WTC11 (cell line): Measurements from ENCODE around the gene TCOF1. TPM values are rescaled to one million over a fixed set of nuclear protein-coding genes. Genes with fewer than 3 reads are reported as not detected.

Experiments used
- ATAC-seq: fragments of 200-7000 bp; cut with Tn5 transposase; 2 replicates; pipeline ENCODE4 v1.10.0; 2021; ENCODE audit warnings: mild to moderate bottlenecking, moderate library complexity
- CTCF ChIA-PET: fragments of 300-600 bp; sonication (Branson Sonifier 250); formaldehyde crosslinking; loops from one replicate; lab custom pipeline; 2021; ENCODE audit warnings: antibody characterized with exemption; lab: Charles Lee
- POLR2A ChIA-PET: fragments of 350-600 bp; sonication (Branson Sonifier 250); formaldehyde crosslinking; loops from one replicate; lab custom pipeline; 2021; ENCODE audit warnings: antibody characterized with exemption; lab: Charles Lee
- DNase-seq: peaks from one replicate; pipeline ENCODE4 v3.0.0; 2021; ENCODE audit warnings: low spot score
- H3K27ac Mint-ChIP-seq: 2 replicates; pipeline ENCODE4 v1.8.0; 2021; ENCODE audit warnings: mixed read lengths
- H3K27me3 Mint-ChIP-seq: 2 replicates; pipeline ENCODE4 v1.8.0; 2021; ENCODE audit warnings: low read depth, mild to moderate bottlenecking, moderate library complexity, mixed read lengths
- H3K36me3 Mint-ChIP-seq: 2 replicates; pipeline ENCODE4 v1.8.0; 2021; ENCODE audit warnings: mixed read lengths
- H3K4me1 Mint-ChIP-seq: 2 replicates; pipeline ENCODE4 v1.8.0; 2022; ENCODE audit warnings: mixed read lengths
- H3K4me3 Mint-ChIP-seq: 2 replicates; pipeline ENCODE4 v1.8.0; 2021; ENCODE audit warnings: mild to moderate bottlenecking, moderate library complexity, mixed read lengths
- H3K9me3 Mint-ChIP-seq: 2 replicates; pipeline ENCODE4 v1.8.0; 2021; ENCODE audit warnings: mixed read lengths
- ATF1 ChIP-seq: sonication (generic); formaldehyde crosslinking; IDR thresholded peaks from 2 replicates; pipeline ENCODE4 v1.8.1; 2023; ENCODE audit warnings: mild to moderate bottlenecking, moderate library complexity, missing genetic modification reagents
- ATF2 ChIP-seq: sonication (generic); formaldehyde crosslinking; IDR thresholded peaks from 2 replicates; pipeline ENCODE4 v1.8.1; 2022; ENCODE audit warnings: low read depth, missing genetic modification reagents, borderline replicate concordance
- ESRRA ChIP-seq: sonication (generic); formaldehyde crosslinking; IDR thresholded peaks from 2 replicates; pipeline ENCODE4 v1.8.1; 2022; ENCODE audit warnings: mild to moderate bottlenecking, missing genetic modification reagents, borderline replicate concordance
- FOXJ3 ChIP-seq: sonication (generic); formaldehyde crosslinking; IDR thresholded peaks from 2 replicates; pipeline ENCODE4 v1.9.0; 2021; ENCODE audit warnings: missing genetic modification reagents, mild to moderate bottlenecking, borderline replicate concordance
- FOXP1 ChIP-seq: sonication (generic); formaldehyde crosslinking; IDR thresholded peaks from 2 replicates; pipeline ENCODE4 v1.8.0; 2022; ENCODE audit warnings: missing genetic modification reagents, mild to moderate bottlenecking, moderate library complexity, borderline replicate concordance
- JAZF1 ChIP-seq: fragments of 250-450 bp; sonication (Bioruptor Pico); IDR thresholded peaks from 2 replicates; pipeline ENCODE4 v1.9.0; 2021; ENCODE audit warnings: moderate library complexity, mild to moderate bottlenecking, inconsistent platforms
- MLX ChIP-seq: sonication (generic); formaldehyde crosslinking; IDR thresholded peaks from 2 replicates; pipeline ENCODE4 v1.8.1; 2023; ENCODE audit warnings: mild to moderate bottlenecking, missing genetic modification reagents, moderate library complexity
- MXD4 ChIP-seq: fragments of 250-450 bp; sonication (Bioruptor Pico); IDR thresholded peaks from 2 replicates; pipeline ENCODE4 v1.8.0; 2021; ENCODE audit warnings: mild to moderate bottlenecking, moderate library complexity, borderline replicate concordance
- NFE2L1 ChIP-seq: sonication (generic); formaldehyde crosslinking; IDR thresholded peaks from 2 replicates; pipeline ENCODE4 v1.8.1; 2023; ENCODE audit warnings: missing genetic modification reagents
- SP1 ChIP-seq: sonication (generic); formaldehyde crosslinking; conservative IDR thresholded peaks from 2 replicates; pipeline ENCODE4 v1.8.1; 2022; ENCODE audit warnings: missing genetic modification reagents
- TCF7 ChIP-seq: sonication (generic); formaldehyde crosslinking; IDR thresholded peaks from 2 replicates; pipeline ENCODE4 v1.8.0; 2022; ENCODE audit warnings: mild to moderate bottlenecking, low read depth, missing genetic modification reagents, moderate library complexity
- ZBTB21 ChIP-seq: sonication (generic); formaldehyde crosslinking; IDR thresholded peaks from 2 replicates; pipeline ENCODE4 v1.8.1; 2023; ENCODE audit warnings: mild to moderate bottlenecking, missing genetic modification reagents, borderline replicate concordance
- ZNF138 ChIP-seq: sonication (generic); formaldehyde crosslinking; conservative IDR thresholded peaks from 2 replicates; pipeline ENCODE4 v1.8.1; 2022; ENCODE audit warnings: mild to moderate bottlenecking, moderate library complexity, missing genetic modification reagents
- ZNF263 ChIP-seq: sonication (generic); formaldehyde crosslinking; IDR thresholded peaks from 2 replicates; pipeline ENCODE4 v1.8.1; 2022; ENCODE audit warnings: low read depth, mild to moderate bottlenecking, moderate library complexity, missing genetic modification reagents
- ZNF416 ChIP-seq: fragments of 250-450 bp; sonication (Bioruptor Pico); IDR thresholded peaks from 2 replicates; pipeline ENCODE4 v1.9.0; 2021; ENCODE audit warnings: mild to moderate bottlenecking, inconsistent platforms
- ZNF423 ChIP-seq: fragments of 250-450 bp; sonication (Bioruptor Pico); IDR thresholded peaks from 2 replicates; pipeline ENCODE4 v2.1.2; 2022; ENCODE audit warnings: mild to moderate bottlenecking, moderate library complexity
- ZNF671 ChIP-seq: fragments of 250-450 bp; sonication (Bioruptor Pico); IDR thresholded peaks from 2 replicates; pipeline ENCODE4 v1.8.0; 2021; ENCODE audit warnings: mild to moderate bottlenecking
- ZSCAN18 ChIP-seq: fragments of 250-450 bp; sonication (Bioruptor Pico); IDR thresholded peaks from 2 replicates; pipeline ENCODE4 v2.1.2; 2022; ENCODE audit warnings: mild to moderate bottlenecking, moderate library complexity
- total RNA-seq: library from RNA; stranded (reverse); gene quantifications from 3 replicates; pipeline ENCODE4 v1.2.3, GENCODE V29; 2021

TCOF1 gene
- total RNA-seq, 1 experiment from 2014 or later, result 174 TPM

- 0 out of 2 replicates have a peak, but pooled peaks cover 6% of the 10 kb centered on the region for H3K4me1 Mint-ChIP-seq
- DNase-seq (no peak), ATAC-seq (no peak)
- no peaks in the 10 kb centered on the region for H3K36me3 Mint-ChIP-seq
- 0 out of 2 replicates have a peak, but pooled peaks cover 2% of the 10 kb centered on the region for H3K9me3 Mint-ChIP-seq
- H3K4me3 Mint-ChIP-seq, result no peak overlapping the region
- POLR2A ChIA-PET, result no interaction called here
- no peak overlapping the region for H3K27ac Mint-ChIP-seq
- CTCF ChIA-PET, result no interaction called here
- no peaks in the 10 kb centered on the region for H3K27me3 Mint-ChIP-seq
- no peak for TF ChIP-seq ZNF671 (CRISPR knock-in tag)
- TF ChIP-seq MXD4 (CRISPR knock-in tag), result no peak
- TF ChIP-seq FOXJ3 (CRISPR knock-in tag), result no peak
- TF ChIP-seq ZNF423, result no peak
- TF ChIP-seq FOXP1, result no peak
- TF ChIP-seq, all 79 proteins: peak for 0
These were observed 14.9 kb upstream of the TCOF1 start for GRCh38 chr5:150342583-150342982.

- TF ChIP-seq NFE2L1 (CRISPR knock-in tag), result no peak
- TF ChIP-seq ATF1 (CRISPR knock-in tag), result no peak
- no peak for TF ChIP-seq ZNF416 (CRISPR knock-in tag)
- no peak for TF ChIP-seq MLX
- H3K9me3 Mint-ChIP-seq, result no peaks in the 10 kb centered on the region
- H3K4me1 Mint-ChIP-seq, result 0 out of 2 replicates have a peak, but pooled peaks cover 6% of the 10 kb centered on the region
- no peak overlapping the region for H3K4me3 Mint-ChIP-seq
- H3K27me3 Mint-ChIP-seq, result no peaks in the 10 kb centered on the region
- CTCF ChIA-PET, result interaction anchor here (1.0 kb wide), 1 partner anchor 89 kb away, joined by 3 read pairs; no protein-coding TSS in a partner anchor
- H3K36me3 Mint-ChIP-seq, result no peaks in the 10 kb centered on the region
- POLR2A ChIA-PET, result no interaction called here
- no peak overlapping the region for H3K27ac Mint-ChIP-seq
- ATAC-seq (no peak), DNase-seq (no peak)
These were observed 13.4 kb upstream of the TCOF1 start for GRCh38 chr5:150343994-150344631.

- H3K36me3 Mint-ChIP-seq, result no peaks in the 10 kb centered on the region
- H3K4me3 Mint-ChIP-seq, result no peak overlapping the region
- TF ChIP-seq ZNF263 (CRISPR knock-in tag) (no peak), ZSCAN18 (CRISPR knock-in tag) (no peak), ZNF138 (CRISPR knock-in tag) (no peak), SP1 (no peak), ESRRA (no peak), JAZF1 (CRISPR knock-in tag) (no peak), ZBTB21 (CRISPR knock-in tag) (no peak), TCF7 (CRISPR knock-in tag) (no peak), ATF2 (no peak)
- H3K27me3 Mint-ChIP-seq, result no peaks in the 10 kb centered on the region
- CTCF ChIA-PET, result interaction anchor here (1.3 kb wide), 1 partner anchor 43 kb away, joined by 5 read pairs; the partner anchor contains the start of gene ARSI
- DNase-seq, result no peak
- H3K9me3 Mint-ChIP-seq, result no peaks in the 10 kb centered on the region
- no peak overlapping the region for H3K27ac Mint-ChIP-seq
- POLR2A ChIA-PET, result no interaction called here
- peaks cover 10% of the 10 kb centered on the region for H3K4me1 Mint-ChIP-seq
- no peak for ATAC-seq
These were observed 11.8 kb upstream of the TCOF1 start for GRCh38 chr5:150345716-150346115.
